Heart right ventricle (tissue), 16 donors: Measurements from ENCODE around the gene AKAP13. TPM values are rescaled to one million over a fixed set of nuclear protein-coding genes. Genes with fewer than 3 reads are reported as not detected.

ENCODE experiments used
- ATAC-seq, 8 donors: fragments of 200-7000 bp; cut with Tn5 transposase; one replicate each; pipeline ENCODE4 v1.9.1; 2020; ENCODE audit warnings: mild to moderate bottlenecking in 8 of 8, moderate library complexity in 8 of 8, moderate number of reproducible peaks in 1 of 8
- DNase-seq, 2 donors: peaks; one replicate each; pipeline ENCODE4 v3.0.0-alpha.2; 2020
- H3K27ac ChIP-seq, 10 donors: fragments of 200-600 bp; sonication (generic) in 2 of 10; one replicate each; pipeline versions ENCODE4 v1.5.0 to v1.8.0; 2020 to 2022; ENCODE audit warnings: mild to moderate bottlenecking in 3 of 10
- H3K27me3 ChIP-seq, 7 donors: fragments of 200-600 bp; one replicate each; pipeline ENCODE4 v1.8.0; 2021 to 2022; ENCODE audit warnings: mild to moderate bottlenecking in 2 of 7
- H3K36me3 ChIP-seq, 9 donors: fragments of 200-600 bp; sonication (generic) in 1 of 9; one replicate each; pipeline versions ENCODE4 v1.5.0 to v1.8.0; 2020 to 2022; ENCODE audit warnings: mild to moderate bottlenecking in 2 of 9
- H3K4me1 ChIP-seq, 9 donors: fragments of 200-600 bp; sonication (generic) in 1 of 9; one replicate each; pipeline versions ENCODE4 v1.5.0 to v1.8.0; 2020 to 2022; ENCODE audit warnings: mild to moderate bottlenecking in 4 of 9
- H3K4me3 ChIP-seq, 10 donors: fragments of 200-600 bp; sonication (generic) in 2 of 10; one replicate each; pipeline versions ENCODE4 v1.5.0 to v1.8.0; 2020 to 2022; ENCODE audit warnings: mild to moderate bottlenecking in 7 of 10, moderate library complexity in 2 of 10
- H3K9me3 ChIP-seq, 11 donors: fragments of 200-600 bp in 10 of 11; sonication (generic) in 2 of 11; one replicate each; pipeline versions ENCODE4 v1.5.0 to v1.8.0; 2013 to 2022; ENCODE audit warnings: mild to moderate bottlenecking in 2 of 11, control low read depth in 1 of 11, moderate library complexity in 1 of 11
- WGBS, 2 donors: extraction: QIAGEN DNeasy Blood & Tissue Kit; methylation state at CpG; one replicate each; pipeline ENCODE4 v1.1.7; 2013; ENCODE audit warnings: inconsistent platforms in 1 of 2; 5-methylcytosine and 5-hydroxymethylcytosine counted together
- intact Hi-C, 10 donors: fragments of 100-400 bp; cut with DNase I; formaldehyde crosslinking; loops; one replicate each; pipeline versions ENCODE4 v1.11.1 to v1.14.2; 2022
- polyA plus RNA-seq, 2 donors: library from polyadenylated mRNA; stranded (reverse); fragments of 200-250 nt; gene quantifications; one replicate each; pipeline ENCODE4 v1.2.3, GENCODE V29; 2013
- total RNA-seq, 10 donors: library from RNA; stranded (reverse); fragmentation: NEBNext Ultra II Directional in 3 of 10; extraction: Animal tissue kit (Norgen Biotek cat#: 25700) in 3 of 10; gene quantifications; one replicate each; pipeline versions ENCODE4 v1.2.1 to v1.2.4, GENCODE V29; 2021 to 2023
- TF ChIP-seq, protein P1 (sequence below), 9 donors: fragments of 200-600 bp; sonication (generic) in 2 of 9; IDR thresholded peaks; one replicate each; pipeline versions ENCODE4 v1.5.0 to v1.8.0; 2021 to 2022; ENCODE audit warnings: antibody characterized with exemption in 9 of 9, mild to moderate bottlenecking in 5 of 9, moderate library complexity in 1 of 9
- donor health status: Arrhythmogenic right ventricular cardiomyopathy.
- donor health status: ischemic (EF 13 %, LVEDD 7.1; RV severe dilation, severe dysfunction).
- donor health status: healthy with polysubstance abuse.
- donor health status: DM: no; HTN: yes; CAD: no.
- donor health status: DM: no; HTN: no; CAD: no.
- donor health status: ischemic (EF 25% LVEDD 6.9; RV normal size, moderate dysfunction).
- donor health status: ischemic (EF 25% LVEDD 5.7; RV mildly dilated, moderate dysfunction).
- donor health status: healthy.
- donor health status: DM: yes; HTN: yes; CAD: no.
- donor health status: Ischemic cardiomyopathy.
- donor health status: ischemic (EF 35%, LVEDD 5.7; RV mildly dilated, moderate dysfunction).
- donor health status: nonischemic (EF 11% LVEDD 7.7; RV severe dilation, severe dysfunction).
- donor health status: DM: yes; HTN: yes; CAD: no.
- donor health status: PGD.
- donor health status: ischemic (EF 29% LVEDD 5.4; RV normal size, mild dysfunction).
- donor health status: nonischemic (EF 23%, LVEDD 6.1; RV moderate dilation, normal function).

The AKAP13 gene
- total and polyA plus RNA-seq, 12 donors = 89.3 to 645 (median 480) TPM

DNA sequence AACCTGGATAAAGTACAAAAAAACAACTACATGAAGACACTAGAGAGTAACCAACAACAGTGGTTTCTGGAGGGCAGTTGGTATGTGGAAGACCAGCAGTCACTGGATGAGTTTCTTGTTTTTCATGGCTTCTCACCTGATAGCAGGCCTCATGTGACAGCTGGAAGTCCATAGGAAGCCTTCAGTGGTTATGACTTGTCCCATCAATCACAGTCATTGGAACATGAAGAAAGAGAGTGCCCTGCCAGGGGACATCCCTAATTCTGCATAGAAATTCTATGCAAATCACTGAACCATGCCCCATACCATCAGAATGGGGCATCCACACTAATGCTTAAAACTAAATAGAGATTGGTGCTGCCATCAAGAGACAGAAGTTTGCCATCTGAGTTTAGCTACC is 81.6 kb downstream of the AKAP13 start:
- no peaks in the 10 kb centered on the region for H3K36me3 ChIP-seq
- H3K27me3 ChIP-seq = no peaks in the 10 kb centered on the region
- H3K9me3 ChIP-seq = no peaks in the 10 kb centered on the region
- no peak overlapping the region for H3K4me3 ChIP-seq
- ATAC-seq = peak in 1 of 8 donors; percentile 6
- intact Hi-C loops = no loop called here
- no peak overlapping the region for H3K27ac ChIP-seq
- no peak for DNase-seq
- TF ChIP-seq, protein P1, sequence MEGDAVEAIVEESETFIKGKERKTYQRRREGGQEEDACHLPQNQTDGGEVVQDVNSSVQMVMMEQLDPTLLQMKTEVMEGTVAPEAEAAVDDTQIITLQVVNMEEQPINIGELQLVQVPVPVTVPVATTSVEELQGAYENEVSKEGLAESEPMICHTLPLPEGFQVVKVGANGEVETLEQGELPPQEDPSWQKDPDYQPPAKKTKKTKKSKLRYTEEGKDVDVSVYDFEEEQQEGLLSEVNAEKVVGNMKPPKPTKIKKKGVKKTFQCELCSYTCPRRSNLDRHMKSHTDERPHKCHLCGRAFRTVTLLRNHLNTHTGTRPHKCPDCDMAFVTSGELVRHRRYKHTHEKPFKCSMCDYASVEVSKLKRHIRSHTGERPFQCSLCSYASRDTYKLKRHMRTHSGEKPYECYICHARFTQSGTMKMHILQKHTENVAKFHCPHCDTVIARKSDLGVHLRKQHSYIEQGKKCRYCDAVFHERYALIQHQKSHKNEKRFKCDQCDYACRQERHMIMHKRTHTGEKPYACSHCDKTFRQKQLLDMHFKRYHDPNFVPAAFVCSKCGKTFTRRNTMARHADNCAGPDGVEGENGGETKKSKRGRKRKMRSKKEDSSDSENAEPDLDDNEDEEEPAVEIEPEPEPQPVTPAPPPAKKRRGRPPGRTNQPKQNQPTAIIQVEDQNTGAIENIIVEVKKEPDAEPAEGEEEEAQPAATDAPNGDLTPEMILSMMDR (IDR thresholded peaks at IDR 0.05) = no peak
- peaks cover 5 to 74% (median 36%) of the 10 kb centered on the region in 9 donors for H3K4me1 ChIP-seq

DNA sequence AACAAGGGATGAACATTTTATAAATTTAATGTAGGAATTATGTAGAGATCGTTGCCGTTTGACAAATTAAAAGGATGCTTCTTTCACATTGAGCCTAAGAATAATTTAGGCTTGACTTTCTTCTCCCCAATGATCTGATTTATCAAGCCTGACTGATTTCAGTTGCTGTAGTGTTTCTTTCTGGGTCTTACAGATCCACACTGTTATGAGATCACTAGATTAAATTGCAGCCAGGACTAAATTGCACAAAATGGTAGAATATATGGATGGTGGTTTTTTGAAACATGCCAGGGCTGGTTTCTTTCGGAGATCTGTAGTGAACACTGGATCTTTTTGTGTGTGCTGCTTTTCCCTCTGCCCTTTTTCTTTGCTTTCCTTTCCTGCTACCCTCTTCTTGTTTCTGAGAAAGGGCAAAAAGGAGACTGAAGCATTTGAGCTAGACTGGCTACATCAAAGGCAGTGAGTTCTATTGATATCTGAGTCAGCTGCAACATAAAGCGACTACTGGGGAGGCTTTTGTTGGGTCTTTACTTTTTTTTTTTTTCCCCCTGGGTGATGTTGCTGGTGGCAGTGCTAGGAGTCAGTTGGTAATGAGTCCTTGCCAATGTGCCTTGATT is 83.0 kb downstream of the AKAP13 start:
- 76 to 78% methylated on average over 4 of the region's 4 CpGs for WGBS, 2 donors
- H3K4me1 ChIP-seq = peaks cover 3 to 72% (median 32%) of the 10 kb centered on the region in 9 donors
- intact Hi-C loops = no loop called here
- H3K36me3 ChIP-seq = no peaks in the 10 kb centered on the region
- ATAC-seq (peak in 2 of 8 donors; percentile 5 to 11), DNase-seq (no peak)
- no peak overlapping the region for H3K4me3 ChIP-seq
- peak overlapping the region in 8 of 10 donors; percentile 13 to 54 (median 36) for H3K27ac ChIP-seq
- H3K9me3 ChIP-seq = no peaks in the 10 kb centered on the region
- TF ChIP-seq, protein P1 (IDR thresholded peaks at IDR 0.05) = no peak
- H3K27me3 ChIP-seq = no peaks in the 10 kb centered on the region

DNA sequence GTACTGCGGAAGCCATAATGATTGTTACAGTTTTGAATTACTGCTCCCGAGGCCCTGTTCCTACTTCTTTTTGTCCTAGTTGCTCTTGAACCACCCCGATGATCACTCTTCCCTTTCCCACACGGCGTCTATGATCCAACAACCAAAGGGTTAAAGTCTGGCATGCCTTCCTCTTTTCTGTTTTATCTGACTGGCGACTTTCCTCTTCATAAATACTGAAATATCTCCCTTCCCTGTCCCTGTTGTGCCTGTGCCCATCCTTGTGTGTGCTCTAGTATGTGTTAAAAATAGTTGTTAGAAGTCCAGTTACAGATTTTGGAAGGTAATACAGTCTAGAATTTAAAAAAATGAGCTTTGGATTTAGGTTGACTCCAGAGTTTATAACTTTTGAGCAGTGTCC is 83.6 kb downstream of the AKAP13 start:
- WGBS, 2 donors = 35 to 45% methylated on average over 6 of the region's 6 CpGs
- no peaks in the 10 kb centered on the region for H3K36me3 ChIP-seq
- no peaks in the 10 kb centered on the region for H3K27me3 ChIP-seq
- H3K4me3 ChIP-seq = no peak overlapping the region
- ATAC-seq (peak in 6 of 8 donors; percentile 20 to 73 (median 57)), DNase-seq (no peak)
- TF ChIP-seq, protein P1 (IDR thresholded peaks at IDR 0.05) = no peak
- intact Hi-C loops = no loop called here
- H3K9me3 ChIP-seq = no peaks in the 10 kb centered on the region
- peaks cover 3 to 73% (median 36%) of the 10 kb centered on the region in 9 donors for H3K4me1 ChIP-seq
- peak overlapping the region in 8 of 10 donors; percentile 13 to 54 (median 44) for H3K27ac ChIP-seq

DNA sequence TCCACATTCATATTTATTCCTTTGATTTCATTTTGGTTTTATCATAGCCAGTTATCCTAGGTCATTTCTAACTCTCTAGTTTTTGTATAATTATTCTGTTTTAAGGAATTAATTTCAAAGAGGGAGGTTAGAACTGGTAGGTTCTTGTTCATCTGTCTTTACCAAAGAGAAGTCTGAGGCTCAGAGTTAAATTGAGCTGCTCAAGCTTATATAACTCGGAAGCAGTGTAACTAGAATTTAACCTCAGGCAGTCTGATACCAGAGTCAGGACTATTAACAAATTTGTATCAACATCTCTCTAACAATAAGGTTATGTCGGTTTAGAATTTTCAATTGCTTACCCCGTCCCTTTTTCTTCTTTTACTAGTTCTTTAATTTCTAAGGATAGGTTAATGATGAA is 84.1 kb downstream of the AKAP13 start:
- Histone ChIP-seq H3K36me3 (no peaks in the 10 kb centered on the region), H3K4me3 (no peak overlapping the region), H3K9me3 (no peaks in the 10 kb centered on the region), H3K27ac (peak overlapping the region in 6 of 10 donors; percentile 24 to 54 (median 50)), H3K27me3 (no peaks in the 10 kb centered on the region), H3K4me1 (peaks cover 3 to 75% (median 39%) of the 10 kb centered on the region in 9 donors)
- DNase-seq (no peak), ATAC-seq (peak in 3 of 8 donors; percentile 40 to 60 (median 57))
- TF ChIP-seq, protein P1 (IDR thresholded peaks at IDR 0.05) = no peak
- intact Hi-C loops = no loop called here
- 57 to 64% methylated on average over 3 of the region's 3 CpGs for WGBS, 2 donors
